HG03565 (cell line): ENCODE data around the gene NYAP1.

Experiments
- ATAC-seq: cut with Tn5 transposase; IDR thresholded peaks from one replicate; pipeline ENCODE4 v1.9.1; 2021; ENCODE audit warnings: mild to moderate bottlenecking, moderate library complexity; ENCODE audit not compliant: unreplicated experiment

The NYAP1 gene

DNA sequence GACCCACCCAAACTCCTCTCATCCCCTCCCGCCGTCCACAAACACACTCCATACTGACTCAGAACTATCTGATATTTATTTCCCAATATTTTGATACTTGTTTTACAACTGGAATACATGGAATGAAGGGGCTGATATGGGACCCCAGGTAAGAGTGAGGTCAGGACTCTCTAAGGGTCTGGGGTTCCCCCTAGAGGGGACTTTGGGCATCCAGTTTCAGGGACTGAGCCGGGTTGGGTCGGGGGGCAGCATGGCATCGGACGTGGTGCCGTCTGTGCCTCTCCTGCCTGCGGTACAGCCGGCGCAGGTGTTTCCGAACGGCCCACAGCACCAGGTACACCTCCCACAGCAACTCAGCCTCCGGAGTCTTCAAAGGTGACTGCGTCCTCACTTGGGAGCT is 27.2 kb upstream of the NYAP1 start:
- no peak for ATAC-seq

DNA sequence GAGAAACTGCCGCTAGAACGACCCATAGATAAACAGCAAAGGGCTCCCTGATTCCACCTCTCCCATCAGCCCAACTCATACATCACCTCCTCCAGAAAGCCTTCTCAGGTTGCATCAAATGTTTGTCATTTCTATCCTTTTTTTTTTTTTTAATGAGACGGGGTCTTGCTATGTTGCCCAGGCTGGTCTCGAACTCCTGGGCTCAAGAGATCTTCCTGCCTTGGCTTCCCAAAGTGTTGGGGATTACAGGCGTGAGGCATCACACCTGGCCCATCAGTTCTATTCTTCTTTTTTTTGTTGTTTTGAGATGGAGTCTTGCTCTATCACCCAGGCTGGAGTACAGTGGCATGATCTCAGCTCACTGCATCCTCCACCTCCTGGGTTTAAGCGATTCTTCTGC is 26.7 kb upstream of the NYAP1 start:
- no peak for ATAC-seq

DNA sequence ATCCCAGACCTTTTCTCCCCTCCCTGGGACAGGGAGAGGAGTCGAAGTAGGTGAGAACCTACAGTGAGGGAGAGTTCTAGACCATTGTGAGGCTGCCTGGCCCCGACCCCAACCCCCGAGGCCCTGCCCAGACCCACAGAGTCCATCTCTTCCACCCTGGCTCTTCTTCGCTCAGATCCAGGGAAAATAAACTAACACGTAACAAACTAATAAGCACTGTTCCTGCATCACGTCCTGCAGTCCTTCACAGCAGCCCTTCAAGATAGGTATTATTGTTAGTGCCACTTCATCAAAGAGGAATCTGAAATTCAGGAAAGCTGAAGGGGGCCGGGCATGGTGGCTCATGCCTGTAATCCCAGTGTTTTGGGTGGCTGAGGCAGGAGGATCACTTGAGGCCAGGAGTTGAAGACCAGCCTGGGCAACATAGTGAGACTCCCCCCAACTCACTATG is 19.5 kb upstream of the NYAP1 start, which contains the start of gene SPACDR:
Gene SPACDR (minus strand): TSS at position 51 of the 451 bp plus-strand sequence. CDS start 235 bp downstream, outside the sequence.
- ATAC-seq: no peak

DNA sequence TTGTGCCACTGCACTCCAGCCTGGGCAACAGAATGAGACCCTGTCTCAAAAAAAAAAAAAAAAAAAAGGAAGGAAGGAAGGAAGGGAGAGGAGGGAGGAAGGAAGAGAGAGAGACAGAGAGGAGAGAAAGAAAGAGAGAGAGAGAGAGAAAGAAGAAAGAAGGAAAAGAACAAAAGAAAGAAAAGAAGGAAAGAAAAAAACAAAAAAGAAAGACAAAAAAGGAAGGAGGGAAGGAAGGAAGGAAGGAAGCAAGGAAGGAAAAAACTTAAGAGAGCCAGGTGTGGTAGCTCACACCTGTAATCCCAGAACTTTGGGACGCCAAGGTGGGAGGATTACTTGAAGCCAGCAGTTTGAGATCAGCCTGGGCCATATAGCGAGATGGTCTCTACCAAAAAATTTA is 18.9 kb upstream of the NYAP1 start:
- ATAC-seq: no peak

DNA sequence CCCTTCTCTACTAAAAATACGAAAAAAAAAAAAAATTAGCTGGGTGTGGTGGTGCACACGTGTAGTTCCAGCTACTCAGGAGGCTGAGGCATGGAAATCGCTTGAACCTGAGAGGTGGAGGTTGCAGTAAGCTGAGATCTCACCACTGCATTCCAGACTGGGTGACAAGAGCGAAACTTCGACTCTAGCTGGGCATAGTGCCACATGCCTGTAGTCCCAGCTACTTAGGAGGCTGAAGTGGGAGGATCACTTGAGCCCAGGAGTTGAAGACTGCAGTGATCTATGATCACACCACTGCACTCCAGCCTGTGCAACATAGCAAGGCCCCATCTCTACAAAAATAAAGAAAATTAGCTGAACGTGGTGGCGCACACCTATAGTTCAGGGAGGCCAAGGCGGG is 18.4 kb upstream of the NYAP1 start:
- no peak for ATAC-seq

DNA sequence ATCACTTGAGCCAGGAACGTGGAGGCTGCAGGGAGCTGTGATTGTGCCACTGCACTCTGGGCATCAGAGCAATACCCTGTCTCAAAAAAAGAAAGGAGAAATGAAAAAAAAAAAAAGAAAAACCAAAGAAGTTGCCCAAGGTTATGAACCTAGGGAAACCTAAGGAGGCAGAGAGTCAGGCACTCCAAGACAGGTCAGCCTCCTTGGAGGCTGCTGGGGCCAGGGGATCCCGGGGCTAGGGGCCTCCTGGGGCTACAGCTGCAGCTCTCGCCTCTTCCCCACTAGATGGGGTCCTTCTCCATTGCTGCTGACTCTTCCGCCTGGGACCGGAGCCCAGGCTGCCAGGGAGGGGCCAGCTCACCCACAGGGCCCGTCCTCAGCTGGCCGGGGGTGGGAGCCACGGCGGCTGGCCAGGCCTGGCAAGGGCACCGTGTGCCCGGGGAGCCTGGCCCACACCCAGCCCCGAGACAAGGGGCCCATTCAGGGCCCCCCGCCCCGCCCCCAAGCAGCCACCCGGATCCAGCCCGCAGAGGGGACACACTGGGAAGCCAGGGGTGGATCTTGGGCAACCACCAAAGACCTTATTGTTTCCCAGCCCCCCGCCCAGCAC is 17.9 kb upstream of the NYAP1 start:
- ATAC-seq: no peak

DNA sequence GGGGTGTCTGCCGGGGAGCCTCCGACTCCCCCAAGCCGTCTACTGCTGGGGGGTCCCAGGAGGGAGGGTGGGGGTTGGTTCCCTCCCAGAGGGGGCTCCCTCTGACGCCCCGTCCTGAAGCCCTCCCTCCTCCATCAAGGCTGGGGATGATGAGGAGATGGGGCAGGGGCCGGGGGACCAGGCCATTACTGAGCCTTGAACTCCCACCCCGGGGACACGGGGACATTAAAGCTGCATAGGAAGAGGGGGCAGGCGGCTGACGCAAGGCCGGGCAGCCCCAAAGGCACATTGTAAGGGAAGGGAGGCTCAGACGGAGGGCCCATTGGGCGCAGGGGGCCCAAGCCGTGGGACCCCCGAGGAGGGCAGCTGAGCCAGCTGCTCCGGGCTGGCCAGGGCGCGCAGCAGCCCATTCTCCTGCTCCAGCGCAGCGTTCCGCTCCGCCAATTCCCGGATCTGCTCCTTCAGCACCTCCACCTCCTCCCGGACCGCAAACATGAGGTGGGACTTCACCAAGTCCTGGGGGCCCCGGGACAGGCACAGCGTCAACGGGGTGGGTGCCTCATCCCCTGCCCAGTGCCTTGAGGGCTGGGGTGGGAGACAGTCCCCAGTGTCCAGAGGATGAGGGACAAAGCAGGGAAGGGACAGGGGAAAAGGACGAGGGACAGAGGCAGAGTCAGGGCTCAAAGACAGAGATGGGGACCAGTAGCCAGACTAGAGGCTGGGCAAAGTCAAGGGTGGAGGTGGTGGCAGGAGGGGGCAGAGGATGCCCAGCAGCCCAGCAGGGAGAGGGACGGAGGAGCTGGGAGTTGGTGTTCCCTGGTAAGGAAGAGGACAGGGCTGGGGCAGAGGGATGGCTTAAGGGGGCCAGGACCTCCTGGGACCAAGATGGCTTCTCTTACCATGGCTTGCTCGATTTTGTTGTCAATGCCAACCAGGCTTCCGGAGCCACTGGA is 16.8 kb upstream of the NYAP1 start:
- no peak for ATAC-seq

DNA sequence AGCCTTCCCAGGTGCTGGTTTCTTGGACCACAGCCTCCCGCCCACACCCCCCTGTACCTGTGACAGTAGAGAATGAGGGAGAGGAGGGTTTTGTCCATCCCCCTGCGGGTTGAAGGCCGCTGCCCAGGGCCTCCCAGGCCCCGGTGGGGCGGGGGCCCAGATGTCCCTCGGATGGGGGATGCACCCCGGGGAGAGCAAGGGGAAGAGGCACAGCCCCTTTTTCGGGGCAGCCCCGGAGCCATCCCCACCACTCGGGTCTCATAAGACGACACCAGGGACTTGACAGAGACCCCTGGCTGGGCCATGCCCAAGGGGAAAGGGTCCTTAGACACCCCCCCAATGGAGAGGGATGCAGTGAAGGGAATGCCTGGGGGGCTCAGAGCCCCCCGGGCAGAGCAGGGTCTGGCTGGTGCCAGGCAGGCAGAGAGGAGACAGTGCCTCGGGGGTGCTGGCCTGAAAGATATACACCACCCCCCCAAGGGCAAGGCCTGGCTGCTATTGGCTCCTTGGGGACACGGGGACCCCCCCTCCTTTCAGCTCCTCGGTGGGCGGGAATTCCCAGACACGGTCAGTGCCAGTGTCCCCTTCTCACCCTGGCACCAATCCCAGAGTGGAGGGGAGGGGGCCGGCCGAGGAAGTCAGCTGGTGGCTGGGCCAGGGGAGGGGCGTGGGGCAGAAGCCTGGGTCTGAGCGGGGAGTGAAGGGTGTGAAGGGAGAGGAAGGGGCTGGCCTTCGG is 15.9 kb upstream of the NYAP1 start:
- ATAC-seq: no peak

DNA sequence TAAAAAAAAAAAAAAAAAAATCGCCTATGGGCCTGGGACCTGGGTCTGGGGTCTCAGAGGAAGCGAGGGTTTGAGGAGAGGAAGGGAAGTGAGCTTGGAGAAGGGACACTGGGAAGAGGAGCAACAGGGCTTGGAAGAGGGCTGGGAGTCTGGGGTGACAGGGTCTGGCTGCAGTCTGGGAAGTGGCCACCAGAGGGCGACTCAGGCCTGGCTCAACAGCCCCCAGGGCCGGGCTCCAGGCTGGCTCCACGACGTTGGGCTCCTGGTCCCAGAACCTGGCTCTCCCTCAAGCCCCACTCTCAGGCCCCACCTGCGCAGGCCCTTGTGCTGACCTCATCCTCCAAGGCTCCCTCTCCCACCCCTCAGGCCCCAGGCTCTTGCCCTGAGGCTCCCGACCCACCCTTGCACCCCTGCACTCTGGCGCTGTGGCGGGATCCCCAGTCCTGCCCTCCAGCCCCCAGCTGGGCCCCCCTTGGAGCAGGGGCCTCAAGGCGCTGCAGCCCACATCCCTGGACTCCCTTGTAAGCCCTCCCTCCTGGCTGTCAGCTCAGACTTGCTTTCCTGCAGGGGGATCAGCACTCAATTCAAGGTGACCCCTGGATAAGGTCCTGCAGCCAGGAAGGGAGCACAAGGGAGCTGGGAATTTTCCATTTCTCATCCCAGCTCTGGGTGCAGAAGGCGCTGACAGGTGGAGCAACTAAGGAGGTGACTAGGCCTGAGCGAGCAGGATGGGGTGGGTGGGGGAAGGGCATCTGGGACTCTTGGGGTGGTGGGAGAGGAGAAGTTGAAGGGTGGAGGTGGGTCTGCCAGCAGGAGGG is 14.3 kb upstream of the NYAP1 start:
- no peak for ATAC-seq

DNA sequence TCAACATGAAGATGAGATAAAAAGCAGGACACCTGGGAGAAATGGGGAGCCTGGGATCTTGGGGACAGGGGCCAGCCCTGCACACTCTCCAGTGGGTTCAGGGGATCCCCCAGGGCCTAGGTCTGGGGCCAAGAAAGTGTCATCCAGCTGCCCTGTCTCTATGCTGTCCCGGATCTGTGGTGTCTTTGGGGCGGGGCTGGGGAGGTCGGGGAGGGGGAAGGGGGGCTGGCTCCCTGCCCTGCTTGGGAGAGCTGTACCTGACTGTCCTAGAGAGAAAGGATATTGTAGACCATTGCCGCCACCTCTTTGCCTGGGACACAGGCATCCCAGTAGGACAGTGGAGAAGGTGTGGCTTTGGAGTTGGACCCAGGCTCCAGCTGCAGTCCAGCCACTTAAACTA is 12.7 kb upstream of the NYAP1 start:
- no peak for ATAC-seq

DNA sequence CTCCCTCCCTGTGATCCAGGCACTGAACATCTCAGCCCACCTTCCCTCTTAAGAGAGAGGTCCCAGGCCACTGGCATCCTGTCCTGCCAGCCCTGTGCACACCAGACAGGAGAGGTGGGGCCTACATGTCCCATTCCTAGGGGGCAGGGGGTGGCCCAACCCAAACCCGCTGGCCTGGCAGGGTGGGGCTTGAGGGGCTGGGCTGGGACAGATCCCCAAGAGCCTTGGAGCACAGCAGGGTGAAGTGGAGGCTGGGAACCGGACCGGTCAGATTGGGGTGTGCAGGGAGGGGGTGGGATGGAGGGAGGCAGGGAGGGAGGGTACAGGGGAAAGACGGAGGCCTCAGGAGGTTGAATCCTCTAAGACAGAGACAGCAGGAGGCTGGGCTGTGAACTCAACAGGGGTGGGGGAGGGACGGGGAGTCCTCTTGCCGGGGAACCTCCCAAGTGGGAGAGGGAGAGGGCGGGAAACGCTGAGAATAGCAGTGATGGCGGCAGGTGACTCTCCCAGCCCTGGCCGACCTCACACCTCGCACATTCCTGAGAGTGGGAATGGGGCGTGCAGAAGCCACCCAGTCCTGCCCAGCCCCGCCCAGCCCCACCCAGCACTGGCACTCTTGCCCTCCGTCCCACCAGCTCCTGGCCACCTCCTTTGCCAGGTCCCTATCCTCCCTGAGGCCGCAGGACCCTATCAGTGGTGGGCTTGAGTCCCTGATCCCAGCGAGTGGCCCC is 11.4 kb upstream of the NYAP1 start:
- ATAC-seq: no peak

DNA sequence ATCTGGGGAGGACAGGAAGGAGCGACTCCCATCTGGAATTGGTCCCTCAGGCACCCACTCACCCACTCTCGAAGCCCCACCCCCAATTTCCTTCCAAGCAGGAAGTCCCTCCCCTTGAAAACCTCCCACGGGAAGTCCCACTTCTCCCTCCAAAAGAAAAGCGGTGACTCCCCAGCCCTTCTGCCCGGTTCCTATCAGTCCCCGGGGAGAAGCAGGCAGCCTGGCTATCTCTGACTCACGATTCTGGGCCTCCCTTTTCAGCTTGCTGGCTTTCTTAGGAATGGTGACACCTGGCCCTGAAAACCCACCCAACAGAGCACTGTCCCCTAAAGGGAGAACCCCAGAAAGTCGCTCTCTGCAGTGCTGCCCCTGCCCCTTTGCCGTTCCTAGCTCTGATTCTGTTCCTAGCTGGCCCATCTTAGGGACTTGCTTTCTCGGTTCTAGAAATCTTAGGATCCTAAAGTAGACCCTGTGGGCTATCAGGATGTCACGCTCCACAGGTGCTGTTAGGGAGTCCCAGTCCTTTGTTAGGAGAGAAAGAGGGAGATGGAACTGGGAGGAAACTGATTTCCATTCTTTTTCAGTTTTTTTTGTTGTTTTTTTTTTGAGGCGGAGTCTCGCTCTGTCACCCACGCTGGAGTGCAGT is 10.8 kb upstream of the NYAP1 start:
- no peak for ATAC-seq

DNA sequence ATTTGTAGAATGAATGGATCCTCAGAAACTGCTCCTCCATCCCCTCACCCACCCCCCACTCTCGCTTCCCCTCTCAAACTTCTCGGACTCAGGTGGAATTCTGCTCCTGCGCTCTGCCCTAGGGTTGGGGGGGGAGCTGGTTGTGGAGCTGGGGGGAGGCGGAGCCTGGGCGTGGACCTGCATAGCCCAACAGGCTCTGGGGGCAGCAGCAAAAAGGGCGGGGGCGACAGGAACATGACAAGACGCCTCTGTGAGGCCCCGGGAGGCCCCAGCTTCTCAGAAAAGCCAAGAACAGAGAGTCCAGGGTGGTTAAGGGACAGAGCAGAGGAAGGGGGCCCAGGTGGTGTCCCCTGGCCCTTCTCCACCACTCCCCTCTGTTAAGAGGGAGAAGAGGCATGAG is 8.2 kb upstream of the NYAP1 start:
- no peak for ATAC-seq

DNA sequence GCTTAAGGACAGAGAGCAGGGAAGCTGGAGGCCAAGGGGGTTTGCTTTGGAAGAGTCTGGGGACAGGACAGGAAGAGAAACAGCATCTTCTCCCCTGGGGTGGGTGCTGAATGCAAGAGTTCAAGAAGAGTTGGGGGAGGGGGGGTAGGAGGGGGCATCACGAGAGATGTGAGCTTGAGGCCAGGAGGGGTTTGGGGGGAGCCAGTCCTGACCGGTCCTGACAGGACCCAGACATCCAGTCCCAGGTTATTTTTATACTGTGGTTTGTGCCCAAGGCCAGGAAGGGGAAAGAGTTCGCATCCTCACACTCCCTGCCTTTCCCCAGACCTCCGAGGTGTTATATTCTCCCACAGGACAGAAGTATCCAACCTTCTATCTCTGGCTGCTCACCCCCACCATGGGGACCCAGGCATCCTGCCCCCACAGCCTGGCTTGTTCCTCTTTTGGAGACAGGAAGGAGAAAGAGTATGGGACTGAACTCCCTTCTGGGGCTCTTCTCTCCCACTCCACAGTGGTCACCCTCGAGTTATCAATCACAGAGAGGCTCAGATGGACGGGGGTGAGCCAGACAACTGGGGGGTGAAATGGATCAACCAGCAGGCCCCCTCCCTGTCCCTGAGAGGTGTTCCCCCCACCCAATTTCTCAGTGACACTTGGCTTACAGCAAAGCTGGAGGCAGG is 7.5 kb upstream of the NYAP1 start:
- no peak for ATAC-seq

DNA sequence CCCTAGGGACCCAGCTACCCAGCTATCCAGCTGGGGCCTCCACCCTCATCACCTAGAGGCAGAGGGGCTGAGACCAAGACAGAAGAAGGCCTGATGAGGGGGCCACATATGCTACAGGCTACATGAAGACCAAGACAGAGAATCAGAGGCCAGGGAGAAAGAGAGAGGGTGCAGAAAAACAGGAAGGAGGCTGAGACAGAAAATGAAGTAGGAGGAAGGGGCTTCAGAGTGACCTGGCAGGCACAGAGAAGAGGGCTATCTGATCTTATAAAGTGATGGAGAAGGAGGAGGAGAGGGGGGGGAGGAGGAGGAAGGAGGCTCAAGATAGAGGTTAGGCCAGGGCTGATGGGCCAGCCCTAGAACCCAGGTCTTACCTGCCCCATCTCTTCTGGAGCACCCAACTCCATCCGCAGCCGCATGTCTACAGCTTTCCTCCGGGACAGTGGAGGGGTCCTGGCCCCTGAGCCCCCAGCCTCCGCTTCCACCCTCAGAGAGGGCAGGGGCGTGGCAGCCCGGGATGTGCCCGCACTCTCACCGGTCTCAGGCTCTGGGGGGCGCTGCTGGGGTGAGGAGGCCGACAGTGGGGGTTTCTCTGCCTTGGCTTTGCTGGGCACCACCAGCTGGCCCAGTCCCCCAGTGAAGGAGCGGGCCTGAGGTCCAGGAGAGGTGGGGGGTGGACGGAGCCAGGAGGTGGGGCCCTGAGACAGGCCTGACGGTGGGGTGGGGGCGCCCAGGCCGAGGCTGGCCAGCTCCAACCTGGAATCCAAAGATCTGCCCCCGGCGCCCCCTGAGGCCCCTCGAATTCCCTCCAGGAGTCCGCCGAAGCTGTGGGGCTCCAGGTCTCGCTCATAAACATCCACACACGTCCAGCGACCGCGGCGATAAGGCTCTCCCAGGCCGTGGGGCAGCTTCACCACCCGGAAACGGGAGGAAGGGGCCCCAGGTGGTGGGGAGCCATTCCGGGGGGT is 6.5 kb upstream of the NYAP1 start:
- ATAC-seq: no peak

DNA sequence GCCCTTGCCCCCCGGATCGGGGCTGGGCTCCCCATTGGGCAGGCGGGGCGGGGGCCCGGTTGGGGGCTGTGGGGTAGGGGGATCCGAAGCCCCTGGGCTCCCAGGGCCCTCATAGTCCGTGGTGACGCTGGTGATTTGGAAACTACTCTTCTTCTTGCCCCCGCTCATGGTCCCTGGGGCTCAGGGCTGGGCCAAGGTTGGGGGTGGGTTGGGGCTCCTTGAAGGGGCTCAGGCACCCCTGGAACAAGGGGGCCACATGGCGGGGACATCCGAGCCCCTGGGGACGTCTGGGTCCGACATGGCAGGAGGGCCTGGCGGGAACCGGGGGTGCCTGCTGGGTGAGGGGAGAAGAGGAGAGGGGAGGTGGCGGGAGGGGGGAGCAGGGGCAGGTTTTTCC is 5.9 kb upstream of the NYAP1 start:
- ATAC-seq: no peak

DNA sequence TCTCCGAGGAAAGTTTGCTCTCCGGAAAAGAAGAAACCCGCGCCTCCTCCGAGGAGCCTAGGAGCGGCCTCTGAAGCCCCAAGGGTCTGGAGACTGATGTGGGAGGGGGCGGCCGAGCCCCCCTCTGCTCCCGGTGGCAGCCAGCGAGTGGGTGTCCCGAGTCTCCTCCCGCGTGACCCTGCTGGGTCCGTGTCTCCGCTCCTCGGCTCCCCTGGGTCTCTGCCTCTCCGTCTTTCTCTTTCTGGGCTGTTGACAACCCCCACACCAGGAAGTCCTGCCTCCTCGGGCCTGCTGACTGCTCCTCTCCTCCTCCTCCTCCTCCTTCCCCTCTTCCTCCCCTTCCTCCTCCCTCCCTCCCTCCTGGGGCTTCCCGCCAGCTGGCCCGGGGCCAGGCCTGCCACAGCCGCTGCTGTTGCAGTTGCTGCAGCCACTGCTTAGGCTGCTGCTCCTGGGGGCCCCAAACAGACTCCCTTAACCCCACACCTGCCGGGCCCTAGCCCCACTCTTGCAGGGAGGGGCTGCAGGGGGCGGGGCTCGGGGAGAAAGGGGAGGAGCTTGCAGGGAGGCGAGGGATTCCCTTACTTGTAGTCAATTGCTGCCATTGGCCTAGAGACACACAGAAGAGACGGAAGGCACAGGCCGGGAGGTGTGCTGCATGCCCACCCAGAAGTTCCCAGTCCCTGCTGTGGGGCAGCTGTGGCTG is 4.6 kb upstream of the NYAP1 start, which contains the start of gene TSC22D4:
Gene TSC22D4 (minus strand): TSS at position 257 of the 703 bp plus-strand sequence. CDS start 1,176 bp downstream, outside the sequence.
- ATAC-seq: no peak
